Keratinocyte (primary cell): ENCODE data around the gene HHIPL1. TPM values are rescaled to one million over a fixed set of nuclear protein-coding genes. Genes with fewer than 3 reads are reported as not detected.
A peak's percentile ranks its signal among the peaks of the same experiment; 100 is the strongest.

Source experiments
- DNase-seq: peaks from one replicate; pipeline ENCODE4 v3.0.0-alpha.2; 2011; ENCODE audit warnings: low read depth, missing footprints, low spot score
- FAIRE-seq: peaks from 2 replicates; lab custom pipeline; 2011; peaks lifted over from hg19 to GRCh38; lab: Jason Lieb, UNC
- H2AFZ ChIP-seq: 2 replicates; pipeline ENCODE4 v1.6.0; 2012; ENCODE audit warnings: low read length, control low read depth, inconsistent platforms; ENCODE audit not compliant: control insufficient read depth
- H3K27ac ChIP-seq: 2 replicates; pipeline ENCODE4 v1.5.1; 2011; ENCODE audit warnings: low read length; ENCODE audit not compliant: control insufficient read depth, insufficient read depth
- H3K27me3 ChIP-seq: 3 replicates; pipeline ENCODE4 v1.6.0; 2011; ENCODE audit warnings: low read length; ENCODE audit not compliant: control insufficient read depth, insufficient read depth; ENCODE audit errors: extremely low read depth
- H3K36me3 ChIP-seq, 2 experiments: 2 replicates in 1 of 2; 3 replicates in 1 of 2; pipeline ENCODE4 v1.5.1; 2011; ENCODE audit warnings: low read length in 2 of 2, mild to moderate bottlenecking in 1 of 2; ENCODE audit not compliant: control insufficient read depth in 2 of 2, insufficient read depth in 2 of 2; ENCODE audit errors: extremely low read depth in 1 of 2
- H3K4me1 ChIP-seq: 3 replicates; pipeline ENCODE4 v1.5.1; 2011; ENCODE audit warnings: low read length; ENCODE audit not compliant: control insufficient read depth, insufficient read depth; ENCODE audit errors: extremely low read depth
- H3K4me2 ChIP-seq: 3 replicates; pipeline ENCODE4 v1.6.0; 2011; ENCODE audit warnings: low read depth, low read length; ENCODE audit not compliant: control insufficient read depth, insufficient read depth; ENCODE audit errors: extremely low read depth
- H3K4me3 ChIP-seq, 3 experiments: fragments of 200-600 bp in 1 of 3; sonication (generic) in 1 of 3; 2 replicates in 2 of 3; 3 replicates in 1 of 3; pipeline ENCODE4 v1.5.1; 2011 to 2016; ENCODE audit warnings: low read length in 3 of 3, mild to moderate bottlenecking in 3 of 3, control low read depth in 2 of 3, inconsistent platforms in 1 of 3, low read depth in 1 of 3, mixed read lengths in 1 of 3, mixed run types in 1 of 3, moderate library complexity in 1 of 3; ENCODE audit not compliant: control insufficient read depth in 2 of 3, insufficient read depth in 2 of 3; ENCODE audit errors: extremely low read depth in 1 of 3
- H3K79me2 ChIP-seq: 2 replicates; pipeline ENCODE4 v1.6.0; 2012; ENCODE audit warnings: low read length; ENCODE audit not compliant: control insufficient read depth, insufficient read depth
- H3K9ac ChIP-seq: 3 replicates; pipeline ENCODE4 v1.6.0; 2011; ENCODE audit warnings: low read length; ENCODE audit not compliant: control insufficient read depth, insufficient read depth; ENCODE audit errors: extremely low read depth
- H3K9me1 ChIP-seq: 3 replicates; pipeline ENCODE4 v1.6.0; 2011; ENCODE audit warnings: low read length; ENCODE audit not compliant: control insufficient read depth, insufficient read depth; ENCODE audit errors: extremely low read depth
- H3K9me3 ChIP-seq: 2 replicates; pipeline ENCODE4 v1.5.1; 2012; ENCODE audit warnings: low read depth, low read length; ENCODE audit not compliant: control insufficient read depth
- H4K20me1 ChIP-seq: 3 replicates; pipeline ENCODE4 v1.6.0; 2011; ENCODE audit warnings: low read length; ENCODE audit not compliant: control insufficient read depth, insufficient read depth; ENCODE audit errors: extremely low read depth
- CTCF ChIP-seq, 3 experiments: IDR thresholded peaks in 1 of 3; conservative IDR thresholded peaks in 1 of 3; optimal IDR thresholded peaks in 1 of 3; 2 replicates in 2 of 3; 3 replicates in 1 of 3; pipeline versions ENCODE3 to v1.5.1; 2011; ENCODE audit warnings: low read length in 3 of 3, mild to moderate bottlenecking in 3 of 3, moderate library complexity in 2 of 3, control low read depth in 1 of 3, inconsistent platforms in 1 of 3; ENCODE audit not compliant: insufficient read depth in 2 of 3; ENCODE audit errors: extremely low read depth in 1 of 3
- EZH2 ChIP-seq: IDR thresholded peaks from one replicate; pipeline ENCODE4 v1.6.1; 2012; ENCODE audit warnings: inconsistent platforms, mild to moderate bottlenecking, low read length, moderate library complexity
- dilution Hi-C: fragments of 300-500 bp; cut with MboI; formaldehyde crosslinking; loops from one replicate; pipeline ENCODE4 v1.7.0; 2020; ENCODE audit warnings: low sequenced_read_pairs; ENCODE audit not compliant: extremely low pct_ligation_motif_present
- polyA plus RNA-seq, 5 experiments: library from polyadenylated mRNA; depleted of rRNA in 3 of 5; stranded (reverse) in 3 of 5; stranded (forward) in 1 of 5; unstranded in 1 of 5; fragments of >200 nt; gene quantifications; 1 replicate in 1 of 5; 2 replicates in 3 of 5; 3 replicates in 1 of 5; pipeline versions ENCODE4 v1.2.1 to v1.2.3, GENCODE V29; 2011 to 2012; ENCODE audit warnings: missing spikeins in 2 of 5, low read depth in 1 of 5, low replicate concordance in 1 of 5

HHIPL1 gene
- polyA plus RNA-seq, 1 donor (not counting 4 experiments of a cell fraction or from before 2014, with no cell fraction given) = 0.08 TPM

DNA sequence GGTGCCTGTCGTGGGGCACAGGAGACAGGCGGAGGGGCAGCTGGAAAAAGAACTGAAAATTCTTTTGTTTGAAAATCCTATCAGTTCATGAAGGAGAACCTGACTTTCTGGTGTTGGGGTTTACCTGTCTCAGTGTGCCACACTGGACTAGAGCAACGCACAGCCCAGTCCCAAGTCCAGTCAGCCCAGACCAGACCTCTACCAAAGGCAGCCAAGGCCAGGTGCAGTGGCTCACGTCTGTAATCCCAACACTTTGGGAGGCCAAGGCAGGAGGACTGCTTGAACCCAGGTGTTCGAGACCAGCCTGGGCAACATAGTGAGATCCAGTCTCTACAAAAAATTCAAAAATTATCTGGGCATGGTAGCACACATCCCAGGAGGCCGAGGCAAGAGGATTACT lies 45.5 kb upstream of the HHIPL1 start:
- H3K4me3 ChIP-seq = no peak overlapping the region
- H3K4me2 ChIP-seq = no peak overlapping the region
- no peaks in the 10 kb centered on the region for H3K27me3 ChIP-seq
- no peak for DNase-seq
- H3K9me1 ChIP-seq = peaks cover 9% of the 10 kb centered on the region
- no peaks in the 10 kb centered on the region for H3K36me3 ChIP-seq
- TF ChIP-seq EZH2 (no peak), CTCF (optimal IDR thresholded peaks at IDR 0.05 in 1 of 3, IDR thresholded peaks at IDR 0.05 in 1 of 3, conservative IDR thresholded peaks at IDR 0.05 in 1 of 3; ENCODE audit: extremely low read depth in 1 of 3, insufficient read depth in 2 of 3, low read length in 3 of 3) (no peak)
- no peak overlapping the region for H3K9ac ChIP-seq
- FAIRE-seq = no peak
- H3K4me1 ChIP-seq = peaks cover 35% of the 10 kb centered on the region
- no peaks in the 10 kb centered on the region for H3K9me3 ChIP-seq
- H3K79me2 ChIP-seq = peaks cover 94% of the 10 kb centered on the region
- H3K27ac ChIP-seq = no peak overlapping the region
- dilution Hi-C loops = no loop called here
- H4K20me1 ChIP-seq = peaks cover 18% of the 10 kb centered on the region
- no peak overlapping the region for H2AFZ ChIP-seq

DNA sequence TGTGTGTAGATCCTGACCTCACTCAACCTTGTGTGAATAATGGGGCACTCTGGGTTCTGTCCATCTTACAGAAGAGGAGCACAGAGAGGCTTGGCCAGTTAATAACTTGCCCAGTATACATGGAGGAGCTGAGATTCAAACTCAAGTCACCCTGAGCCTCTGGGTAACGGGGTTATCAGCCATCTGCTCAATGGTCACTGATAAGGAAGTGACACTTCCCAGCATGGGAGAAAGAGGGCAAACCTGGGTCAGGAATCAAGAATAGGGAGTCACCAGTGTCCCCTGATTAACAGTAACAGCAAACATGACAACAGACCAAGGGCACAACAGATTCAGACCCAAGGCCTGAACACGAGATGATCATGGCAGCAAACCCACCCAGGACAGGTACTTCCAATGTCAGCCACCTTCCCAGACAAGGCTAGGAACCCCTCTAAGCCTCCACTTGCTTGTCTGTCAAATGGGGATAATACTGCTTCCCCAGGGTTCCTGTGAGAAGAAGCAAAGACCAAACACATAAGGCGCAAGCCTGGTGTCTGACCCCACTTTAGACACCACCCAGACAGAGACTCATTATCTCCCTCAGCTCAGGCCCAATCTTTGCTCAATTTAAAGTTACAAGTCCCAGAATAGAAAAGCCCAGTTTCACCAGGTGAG lies 44.6 kb upstream of the HHIPL1 start:
- Histone ChIP-seq H3K4me1 (peaks cover 35% of the 10 kb centered on the region), H3K4me3 (no peak overlapping the region), H3K9ac (no peak overlapping the region), H3K9me1 (peaks cover 9% of the 10 kb centered on the region), H4K20me1 (peaks cover 18% of the 10 kb centered on the region), H3K79me2 (peaks cover 84% of the 10 kb centered on the region), H3K9me3 (no peaks in the 10 kb centered on the region), H3K27me3 (no peaks in the 10 kb centered on the region), H3K27ac (no peak overlapping the region), H3K4me2 (peak overlapping the region; percentile 82), H2AFZ (no peak overlapping the region), H3K36me3 (no peaks in the 10 kb centered on the region)
- FAIRE-seq (no peak), DNase-seq (no peak)
- dilution Hi-C loops = no loop called here
- TF ChIP-seq CTCF (optimal IDR thresholded peaks at IDR 0.05 in 1 of 3, IDR thresholded peaks at IDR 0.05 in 1 of 3, conservative IDR thresholded peaks at IDR 0.05 in 1 of 3; ENCODE audit: extremely low read depth in 1 of 3, insufficient read depth in 2 of 3, low read length in 3 of 3) = no peak
- TF ChIP-seq EZH2 = no peak
